Fibroblast of villous mesenchyme (primary cell): ENCODE results near the gene IRF3. TPM values are rescaled to one million over a fixed set of nuclear protein-coding genes. Genes with fewer than 3 reads are reported as not detected.
A peak's percentile ranks its signal among the peaks of the same experiment; 100 is the strongest.

Source experiments
- DNase-seq: peaks from one replicate; pipeline ENCODE4 v3.0.0-alpha.2; 2010; ENCODE audit warnings: low read depth
- H3K4me3 ChIP-seq: 2 replicates; pipeline ENCODE4 v1.5.1; 2011; ENCODE audit warnings: low read depth, mild to moderate bottlenecking, low read length
- CTCF ChIP-seq: IDR thresholded peaks from 2 replicates; pipeline ENCODE4 v1.5.1; 2012; ENCODE audit warnings: low read depth, mild to moderate bottlenecking, low read length; ENCODE audit not compliant: insufficient read depth
- total RNA-seq: library from RNA; depleted of rRNA; stranded (reverse); fragments of >200 nt; gene quantifications from 2 replicates; pipeline ENCODE4 v1.2.3, GENCODE V29; 2012

Gene IRF3
- total RNA-seq, 1 donor: 66.5 TPM

DNA sequence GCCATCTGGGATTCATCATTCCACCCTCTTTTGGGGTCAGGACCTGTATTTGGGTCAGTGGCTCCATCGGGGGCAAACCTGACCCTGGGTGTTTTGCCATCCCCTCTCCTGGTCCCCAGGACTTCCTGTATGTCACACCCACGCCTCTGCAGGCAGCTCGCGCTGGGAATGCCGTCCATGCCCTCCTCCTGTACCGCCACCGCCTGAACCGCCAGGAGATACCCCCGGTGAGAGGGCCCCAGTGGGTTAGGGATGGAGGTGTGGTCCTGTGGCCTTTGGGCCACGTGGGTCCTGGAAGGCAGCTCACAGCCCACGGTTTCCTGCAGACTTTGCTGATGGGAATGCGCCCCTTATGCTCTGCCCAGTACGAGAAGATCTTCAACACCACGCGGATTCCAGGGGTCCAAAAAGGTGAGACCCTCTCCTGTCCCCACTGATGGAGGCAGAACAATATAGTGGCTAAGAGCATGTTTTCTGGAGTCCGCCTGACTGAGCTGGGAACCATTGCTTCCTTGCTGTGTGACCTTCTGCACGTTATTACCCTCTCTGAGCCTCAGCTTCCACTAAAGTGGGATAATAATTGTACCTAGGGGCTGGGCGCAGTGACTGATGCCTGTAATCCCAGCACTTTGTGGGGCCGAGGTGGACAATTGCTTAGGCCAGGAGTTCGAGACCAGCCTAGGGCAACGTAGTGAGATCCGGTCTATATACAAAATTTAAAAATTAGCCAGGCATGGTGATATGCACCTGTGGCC is 39.4 kb upstream of the IRF3 start:
- TF ChIP-seq CTCF: no peak
- no peak overlapping the region for H3K4me3 ChIP-seq
- DNase-seq: no peak

DNA sequence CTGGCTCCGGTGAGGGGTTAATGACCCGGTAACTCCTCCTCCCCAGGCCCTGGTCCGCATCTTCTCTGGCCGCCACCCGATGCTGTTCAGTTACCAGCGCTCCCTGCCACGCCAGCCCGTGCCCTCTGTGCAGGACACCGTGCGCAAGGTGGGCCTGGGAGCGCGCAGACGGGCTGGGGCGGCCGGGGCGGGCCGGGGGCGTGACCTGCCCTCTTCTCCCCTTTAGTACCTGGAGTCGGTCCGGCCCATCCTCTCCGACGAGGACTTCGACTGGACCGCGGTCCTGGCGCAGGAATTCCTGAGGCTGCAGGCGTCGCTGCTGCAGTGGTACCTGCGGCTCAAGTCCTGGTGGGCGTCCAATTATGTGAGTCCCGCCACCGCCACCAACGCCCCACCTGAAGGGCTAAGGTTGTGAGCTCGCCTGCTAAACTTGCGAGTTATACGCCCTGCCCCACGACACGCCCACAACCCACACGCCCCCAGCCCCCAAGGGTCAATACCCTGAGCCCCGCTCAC is 35.7 kb upstream of the IRF3 start:
- DNase-seq: no peak
- no peak overlapping the region for H3K4me3 ChIP-seq
- TF ChIP-seq CTCF: no peak

GRCh38 chr19:49700563-49700962 is 34.9 kb upstream of the IRF3 start:
- no peak overlapping the region for H3K4me3 ChIP-seq
- TF ChIP-seq CTCF: no peak
- no peak for DNase-seq

GRCh38 chr19:49699364-49699763 is 33.7 kb upstream of the IRF3 start:
- TF ChIP-seq CTCF: no peak
- no peak overlapping the region for H3K4me3 ChIP-seq
- no peak for DNase-seq

GRCh38 chr19:49696865-49697264 is 31.2 kb upstream of the IRF3 start:
- TF ChIP-seq CTCF: no peak

GRCh38 chr19:49696115-49696514 is 30.5 kb upstream of the IRF3 start:
- no peak for DNase-seq
- no peak overlapping the region for H3K4me3 ChIP-seq
- no peak for TF ChIP-seq CTCF

More at GRCh38 chr19:49696865-49697264, 31.2 kb upstream of the IRF3 start:
- DNase-seq: no peak
- H3K4me3 ChIP-seq: no peak overlapping the region

GRCh38 chr19:49692147-49692506 is 26.5 kb upstream of the IRF3 start:
- peak overlapping the region; percentile 65 for H3K4me3 ChIP-seq

More at GRCh38 chr19:49692147-49692506, 26.5 kb upstream of the IRF3 start:
- TF ChIP-seq CTCF: no peak
- DNase-seq: no peak
